Prostate gland (tissue), 2 donors: ENCODE data around the gene HERC3. TPM values are rescaled to one million over a fixed set of nuclear protein-coding genes. Genes with fewer than 3 reads are reported as not detected.

Experiments used
- DNase-seq: peaks from one replicate; pipeline ENCODE4 v3.0.0-alpha.2; 2019; ENCODE audit warnings: low spot score
- H3K27ac ChIP-seq, 2 donors: fragments of 200-600 bp; sonication (generic); 2 replicates each; pipeline ENCODE4 v1.5.1; 2017 to 2019
- H3K27me3 ChIP-seq: fragments of 200-600 bp; sonication (generic); replicated peaks from 2 replicates; pipeline ENCODE4 v1.5.1; 2019; ENCODE audit not compliant: insufficient read depth
- H3K36me3 ChIP-seq, 2 donors: fragments of 200-600 bp; sonication (generic); 1 replicate in 1 of 2; 2 replicates in 1 of 2; pipeline versions ENCODE4 v1.5.1 to v1.8.1; 2017 to 2019
- H3K4me1 ChIP-seq: fragments of 200-600 bp; sonication (generic); replicated peaks from 2 replicates; pipeline ENCODE4 v1.5.1; 2019
- H3K4me3 ChIP-seq, 2 donors: fragments of 200-600 bp; sonication (generic); 2 replicates each; pipeline ENCODE4 v1.5.1; 2017 to 2019
- H3K9me3 ChIP-seq: fragments of 200-600 bp; sonication (generic); 2 replicates; pipeline ENCODE4 v1.5.1; 2017
- CTCF ChIP-seq, 4 experiments: fragments of 200-600 bp in 2 of 4; fragments of 450-650 bp in 2 of 4; sonication (generic) in 2 of 4; IDR thresholded peaks; 1 replicate in 3 of 4; 2 replicates in 1 of 4; pipeline ENCODE4 v1.5.1; 2016 to 2019; ENCODE audit warnings: antibody characterized with exemption in 4 of 4, mild to moderate bottlenecking in 2 of 4, moderate library complexity in 2 of 4
- POLR2A ChIP-seq: fragments of 450-650 bp; IDR thresholded peaks from one replicate; pipeline ENCODE4 v1.6.1; 2016; ENCODE audit warnings: antibody characterized with exemption, mild to moderate bottlenecking
- POLR2AphosphoS5 ChIP-seq: sonication (generic); formaldehyde crosslinking; IDR thresholded peaks from one replicate; pipeline ENCODE4 v1.6.1; 2017; ENCODE audit warnings: antibody characterized with exemption
- WGBS: methylation state at CpG from one replicate; pipeline ENCODE4 v1.1.5; 2018; 5-methylcytosine and 5-hydroxymethylcytosine counted together
- intact Hi-C: fragments of 100-400 bp; cut with DNase I; formaldehyde crosslinking; loops from one replicate; pipeline ENCODE4 v1.14.2; 2022
- total RNA-seq, 2 donors: library from RNA; depleted of rRNA; stranded (reverse); fragments of >200 nt; gene quantifications; one replicate each; pipeline ENCODE4 v1.1.0, GENCODE V29; 2016

The HERC3 gene
- total RNA-seq, 2 donors from 2014 or later: 36.5 to 42.2 TPM

GRCh38 chr4:88597970-88598660 lies 5.8 kb downstream of the HERC3 start:
- no peaks in the 10 kb centered on the region for H3K36me3 ChIP-seq
- H3K27ac ChIP-seq: peak overlapping the region in 1 of 2 donors; percentile 80
- no peaks in the 10 kb centered on the region for H3K27me3 ChIP-seq
- no peak overlapping the region for H3K4me3 ChIP-seq
- intact Hi-C loops: loop anchor here (10.0 kb wide), 1 partner anchor 303 kb away; no protein-coding TSS in a partner anchor
- H3K9me3 ChIP-seq: no peaks in the 10 kb centered on the region
- 59% methylated on average over 3 of the region's 3 CpGs for WGBS
- H3K4me1 ChIP-seq: peaks cover 21% of the 10 kb centered on the region
- DNase-seq: no peak
- TF ChIP-seq CTCF (IDR thresholded peaks at IDR 0.05) (no peak), POLR2AphosphoS5 (no peak), POLR2A (no peak)

GRCh38 chr4:88599298-88599697 lies 7.0 kb downstream of the HERC3 start:
- WGBS: 23% methylated on average over 3 of the region's 3 CpGs
- intact Hi-C loops: loop anchor here (10.0 kb wide), 1 partner anchor 304 kb away; no protein-coding TSS in a partner anchor
- no peaks in the 10 kb centered on the region for H3K9me3 ChIP-seq
- no peak for TF ChIP-seq POLR2A
- no peak for TF ChIP-seq CTCF (IDR thresholded peaks at IDR 0.05)
- no peak for TF ChIP-seq POLR2AphosphoS5
- H3K36me3 ChIP-seq: no peaks in the 10 kb centered on the region
- H3K4me3 ChIP-seq: no peak overlapping the region
- DNase-seq: peak; percentile 30
- no peaks in the 10 kb centered on the region for H3K27me3 ChIP-seq
- H3K4me1 ChIP-seq: peaks cover 15% of the 10 kb centered on the region
- peak overlapping the region; percentile 71 to 80 for H3K27ac ChIP-seq

- no peaks in the 10 kb centered on the region for H3K27me3 ChIP-seq
- no peaks in the 10 kb centered on the region for H3K9me3 ChIP-seq
- intact Hi-C loops: loop anchor here (10.0 kb wide), 1 partner anchor 305 kb away; no protein-coding TSS in a partner anchor
- no peaks in the 10 kb centered on the region for H3K36me3 ChIP-seq
- TF ChIP-seq CTCF (IDR thresholded peaks at IDR 0.05) (no peak), POLR2A (no peak), POLR2AphosphoS5 (no peak)
- peak overlapping the region; percentile 71 to 80 for H3K27ac ChIP-seq
- peaks cover 15% of the 10 kb centered on the region for H3K4me1 ChIP-seq
- H3K4me3 ChIP-seq: no peak overlapping the region
- WGBS: 16% methylated on average over 1 of the region's 1 CpG
- no peak for DNase-seq
Observed at GRCh38 chr4:88599714-88600113, 7.4 kb downstream of the HERC3 start.

GRCh38 chr4:88600176-88600838 lies 8.0 kb downstream of the HERC3 start:
- Histone ChIP-seq H3K27ac (peak overlapping the region; percentile 71 to 80), H3K36me3 (no peaks in the 10 kb centered on the region), H3K27me3 (no peaks in the 10 kb centered on the region), H3K4me3 (peak overlapping the region in 1 of 2 donors; percentile 1), H3K9me3 (no peaks in the 10 kb centered on the region), H3K4me1 (peaks cover 15% of the 10 kb centered on the region)
- intact Hi-C loops: no loop called here
- no peak for DNase-seq
- WGBS: 33% methylated on average over 2 of the region's 2 CpGs
- no peak for TF ChIP-seq POLR2A
- peak; percentile 35 for TF ChIP-seq POLR2AphosphoS5

- Histone ChIP-seq H3K27me3 (no peaks in the 10 kb centered on the region), H3K27ac (no peak overlapping the region), H3K4me1 (peaks cover 6% of the 10 kb centered on the region), H3K36me3 (no peaks in the 10 kb centered on the region), H3K4me3 (no peak overlapping the region), H3K9me3 (no peaks in the 10 kb centered on the region)
- no peak for DNase-seq
- TF ChIP-seq CTCF (IDR thresholded peaks at IDR 0.05) (no peak), POLR2A (no peak), POLR2AphosphoS5 (no peak)
- WGBS: 97% methylated on average over 1 of the region's 1 CpG
- intact Hi-C loops: no loop called here
Observed at GRCh38 chr4:88604978-88605678, 12.8 kb downstream of the HERC3 start.
